CD4-positive, alpha-beta T cell treated with Interleukin-6 at 100 ng/mL for 8 hours (primary cell): Measurements from ENCODE around the gene FDCSP.
"Not testable (repeated sequence)": the region's sequence is repeated elsewhere in the genome, so short reads cannot be mapped to it uniquely, and the experiment has no call there.

ENCODE experiments used
- DNase-seq: peaks from one replicate; pipeline ENCODE4 v3.0.0-alpha.2; 2020; ENCODE audit warnings: mixed read lengths, low spot score

The FDCSP gene

DNA sequence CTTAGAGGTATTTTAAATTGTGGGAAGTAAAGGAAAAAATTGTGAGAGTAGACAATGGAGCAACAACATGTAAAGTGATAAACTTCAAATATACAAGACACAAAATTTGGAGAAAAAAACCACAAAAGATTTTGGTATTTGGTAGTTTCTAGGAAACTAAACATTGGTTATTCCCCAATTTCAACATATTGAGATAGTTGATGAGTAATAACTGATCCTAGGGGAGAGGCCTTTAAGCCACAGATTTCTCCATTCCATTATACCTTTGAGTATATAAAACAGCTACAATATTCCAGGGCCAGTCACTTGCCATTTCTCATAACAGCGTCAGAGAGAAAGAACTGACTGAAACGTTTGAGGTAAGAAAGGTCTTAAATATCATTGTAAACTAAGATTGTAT is at the start of gene FDCSP:
Gene FDCSP (plus strand): TSS at position 301 of the 400 bp plus-strand sequence. CDS start 5,071 bp downstream, outside the sequence.
- no peak for DNase-seq

DNA sequence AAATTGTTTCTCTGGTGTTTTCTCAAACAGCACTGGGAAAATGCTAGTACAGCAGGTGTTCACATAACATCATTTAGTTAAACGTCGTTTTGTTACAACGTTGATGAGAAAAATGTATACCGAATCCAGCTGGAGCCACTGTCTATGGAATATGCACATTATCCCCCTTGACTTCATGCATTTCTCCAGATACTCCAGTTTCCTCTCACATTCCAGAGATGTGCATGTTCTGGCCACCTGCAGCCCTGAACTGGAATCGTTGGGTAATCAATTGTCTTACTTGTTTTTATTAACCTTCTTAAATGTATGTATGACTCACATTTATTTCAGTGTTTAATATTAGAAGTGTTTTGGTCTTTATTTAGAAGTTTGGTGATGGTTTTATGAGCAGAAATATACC is 48.8 kb upstream of the FDCSP start:
- DNase-seq = no peak

DNA sequence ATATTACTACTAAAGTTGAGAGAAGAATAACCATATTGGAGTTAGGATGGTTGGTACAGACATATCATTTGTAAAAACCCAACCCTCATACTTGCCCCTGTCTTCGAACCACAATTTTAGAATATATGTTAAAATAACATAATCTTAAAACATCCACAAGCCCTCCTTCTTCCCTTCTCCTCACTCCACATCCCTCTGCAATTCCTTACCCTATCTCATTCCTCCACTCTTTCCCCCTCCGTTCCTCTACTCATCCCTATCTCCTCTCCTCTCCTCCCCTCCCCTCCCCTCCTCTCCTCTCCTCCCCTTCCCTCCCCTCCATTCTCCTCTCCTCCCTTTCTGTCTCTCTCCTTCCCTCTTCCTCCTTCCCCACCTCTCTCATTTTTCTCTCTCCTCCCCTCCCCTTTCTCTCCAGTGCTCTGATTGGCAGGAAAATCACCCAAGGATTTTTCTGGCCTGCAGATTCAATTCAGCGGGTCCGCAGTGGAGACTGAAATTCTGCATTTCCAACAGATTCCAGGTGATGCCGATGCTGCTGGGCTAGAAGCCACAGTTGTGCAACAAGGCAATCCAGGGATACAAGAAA is 47.8 kb upstream of the FDCSP start:
- DNase-seq = no peak

DNA sequence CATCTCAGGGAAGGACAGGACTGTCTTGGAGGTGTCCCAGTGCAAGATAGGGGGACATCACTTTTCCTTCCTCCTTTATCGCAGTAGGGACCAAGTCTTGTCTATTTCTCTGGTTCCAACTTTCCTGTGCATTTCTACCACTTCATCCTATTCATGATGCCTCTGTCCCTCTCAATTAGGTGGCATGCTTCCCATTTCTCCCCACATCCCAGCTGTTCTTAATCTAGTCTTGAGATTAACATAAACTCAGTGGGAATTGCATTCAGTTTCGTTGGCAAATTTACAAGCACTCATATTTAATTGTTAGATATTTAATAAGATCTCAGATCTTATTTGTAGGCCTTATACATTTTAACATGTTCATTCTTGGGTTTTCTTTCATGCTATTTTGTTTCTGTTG is 46.1 kb upstream of the FDCSP start:
- DNase-seq = no peak

DNA sequence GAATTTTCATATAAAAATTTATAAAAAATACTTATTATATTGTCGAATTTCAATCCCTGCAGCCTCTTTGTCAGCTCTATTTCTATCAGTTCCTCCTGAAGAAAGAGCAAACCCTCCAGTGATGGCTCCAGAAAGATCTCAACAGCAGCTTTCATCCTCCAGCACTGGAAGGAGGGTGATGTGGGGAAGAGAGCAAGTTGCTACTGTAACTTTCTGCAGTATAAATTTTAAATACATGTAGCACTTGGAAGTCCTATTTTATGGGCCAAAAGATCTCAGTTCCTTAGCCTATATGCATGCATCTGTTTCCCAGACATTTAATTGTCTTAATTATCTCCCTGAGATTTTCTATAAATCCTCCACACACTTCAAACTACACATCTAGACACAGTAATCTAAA is 44.1 kb upstream of the FDCSP start:
- DNase-seq = no peak

DNA sequence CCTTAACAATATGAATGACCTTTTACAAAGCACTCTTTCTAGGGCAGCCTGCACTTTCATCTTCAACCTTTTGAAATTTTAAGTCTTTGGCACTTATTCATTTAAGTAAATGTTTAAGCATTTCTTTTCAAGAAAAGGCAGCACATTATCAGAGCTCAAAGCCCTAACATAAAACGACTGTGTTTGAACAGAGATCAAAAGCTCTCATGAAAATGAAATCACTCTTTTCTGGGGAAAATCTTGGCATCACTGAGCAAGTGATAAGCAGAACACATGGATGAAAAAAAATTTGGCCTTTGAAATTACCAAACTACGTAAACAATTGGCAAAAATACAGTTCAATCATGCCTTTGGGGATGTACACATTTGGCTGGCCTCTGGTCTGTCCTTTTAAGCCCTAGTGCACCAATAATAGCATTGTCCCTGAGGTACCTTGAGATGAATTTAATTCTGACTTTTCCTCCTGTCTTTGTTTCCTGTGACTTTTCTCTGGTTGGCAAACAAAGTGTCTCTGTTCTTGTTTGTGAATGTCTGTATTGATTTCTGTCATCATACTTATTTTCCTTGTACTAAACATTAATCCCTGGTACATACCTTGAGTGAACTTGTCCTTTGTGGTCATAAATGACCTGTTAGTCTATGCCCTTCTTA is 43.3 kb upstream of the FDCSP start:
- DNase-seq = no peak

DNA sequence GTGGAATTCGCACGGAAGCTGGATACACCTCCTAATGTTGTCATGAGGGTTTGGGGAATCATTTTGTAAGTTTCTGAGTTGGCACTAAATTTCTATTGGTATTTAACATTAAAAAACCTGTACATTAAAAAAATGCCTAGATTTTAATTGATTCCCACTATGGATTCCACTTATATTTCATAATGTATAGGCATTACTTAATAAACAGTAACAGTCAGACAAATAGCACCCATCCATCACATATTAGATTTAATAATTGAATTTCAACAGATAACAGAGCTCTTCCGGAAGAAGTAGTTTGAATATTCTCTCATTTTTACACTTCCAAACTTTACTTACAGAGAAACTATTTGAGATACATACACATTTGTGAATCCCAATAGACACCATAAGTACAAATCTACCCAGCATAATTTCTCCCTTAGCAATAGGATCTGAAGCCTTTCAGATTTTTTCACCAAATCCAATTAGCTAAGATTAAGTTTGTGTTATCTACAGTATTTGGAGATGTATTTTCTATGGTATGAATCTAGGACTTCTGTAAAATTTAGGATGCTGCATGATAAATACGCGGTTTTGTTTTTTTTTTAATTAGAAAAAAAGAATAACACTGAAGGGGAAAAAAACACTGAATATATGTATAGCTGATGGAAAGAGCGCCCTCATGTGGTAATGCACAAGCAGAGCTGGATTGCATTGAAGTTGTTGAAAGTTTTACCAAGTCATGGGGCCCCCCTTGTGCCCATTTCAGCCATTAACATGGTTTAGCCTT is 42.6 kb upstream of the FDCSP start:
- peak; percentile 1 for DNase-seq

DNA sequence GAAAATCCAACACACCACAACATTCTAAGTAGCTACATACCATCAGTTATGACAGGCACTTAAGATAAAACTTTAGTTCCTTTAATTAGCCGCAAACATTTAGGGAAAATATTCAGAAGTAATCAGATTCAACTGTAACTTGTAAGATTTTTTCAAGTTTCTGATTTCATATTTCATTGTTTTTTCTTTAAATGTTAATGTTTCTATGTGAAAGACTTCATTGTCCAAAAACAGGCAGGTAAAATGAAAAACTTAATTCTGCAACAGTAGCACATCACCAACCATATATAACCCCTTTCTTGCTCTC is 42.0 kb upstream of the FDCSP start:
- DNase-seq = no peak

DNA sequence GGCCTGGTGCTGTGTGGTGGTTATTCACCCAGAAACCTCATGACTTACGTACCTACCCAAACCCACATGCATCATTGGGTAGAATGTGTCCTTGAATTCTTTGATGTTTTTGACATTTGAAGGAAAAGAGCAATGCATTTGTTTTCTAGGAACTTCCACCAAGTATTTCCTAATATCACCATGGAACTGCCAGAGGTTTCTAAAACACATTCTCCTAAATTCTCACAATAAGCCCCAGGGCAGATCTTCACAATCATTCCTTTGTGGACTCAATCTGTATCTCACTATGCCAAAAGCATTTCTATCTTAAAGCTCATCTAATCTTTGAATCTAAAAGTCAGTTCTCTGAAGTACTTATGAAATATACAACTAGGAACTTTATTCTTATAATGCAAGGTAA is 38.7 kb upstream of the FDCSP start:
- DNase-seq = no peak

DNA sequence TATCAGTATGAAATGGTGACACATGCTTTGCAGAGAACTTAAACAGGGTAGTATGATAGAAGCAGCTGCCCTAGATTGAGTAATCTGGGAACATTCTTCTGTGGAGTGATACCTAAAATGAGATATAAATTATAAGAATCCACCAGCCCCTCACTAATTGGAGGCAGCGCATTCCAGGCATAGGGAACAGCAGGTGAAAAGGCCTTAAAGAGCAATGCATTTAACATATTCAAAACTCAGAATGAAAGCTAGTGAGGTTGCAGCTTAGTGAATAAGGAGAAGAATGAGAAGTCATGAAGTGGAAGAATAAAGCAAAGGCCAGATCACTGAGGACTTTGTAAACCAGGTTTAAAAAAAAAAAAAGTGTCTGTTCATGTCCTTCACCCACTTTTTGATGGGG is 35.3 kb upstream of the FDCSP start:
- no peak for DNase-seq

DNA sequence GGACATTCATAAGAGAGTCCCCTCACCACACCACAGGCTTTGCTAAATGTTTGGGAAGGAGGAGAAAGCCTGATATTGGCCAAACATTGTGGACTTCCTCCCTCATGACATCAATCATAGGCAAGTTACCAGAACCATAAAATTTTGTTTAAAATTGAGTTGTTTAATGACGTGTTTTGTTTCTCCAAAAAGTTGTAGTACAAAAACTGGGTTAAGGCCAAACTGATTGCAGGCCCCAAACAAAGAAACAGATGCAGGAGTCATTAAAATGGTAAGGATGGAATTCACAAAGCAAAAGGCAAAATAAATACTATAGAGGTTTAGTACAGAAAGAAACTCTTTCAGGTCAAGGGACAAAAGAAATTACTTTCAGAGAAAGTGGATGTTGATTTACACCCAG is 34.3 kb upstream of the FDCSP start:
- no peak for DNase-seq

DNA sequence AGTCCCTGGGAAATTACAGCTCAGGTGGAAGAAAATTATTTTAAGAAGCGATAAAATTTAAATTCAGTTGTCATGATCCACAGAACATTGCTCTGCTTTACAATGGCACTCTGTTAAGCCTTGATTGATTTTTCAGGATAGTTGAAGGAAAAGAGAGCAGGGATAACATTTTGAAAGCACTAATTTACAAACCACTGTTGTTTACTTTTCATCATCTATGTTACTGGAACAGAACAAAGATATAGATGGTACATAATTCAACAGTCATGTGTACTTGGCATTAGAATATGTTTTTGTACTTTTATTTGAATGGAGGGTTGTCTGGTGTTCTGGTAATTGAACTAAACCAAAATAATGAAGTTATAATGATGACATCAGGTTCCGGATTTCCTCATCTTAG is 33.0 kb upstream of the FDCSP start:
- DNase-seq = no peak

DNA sequence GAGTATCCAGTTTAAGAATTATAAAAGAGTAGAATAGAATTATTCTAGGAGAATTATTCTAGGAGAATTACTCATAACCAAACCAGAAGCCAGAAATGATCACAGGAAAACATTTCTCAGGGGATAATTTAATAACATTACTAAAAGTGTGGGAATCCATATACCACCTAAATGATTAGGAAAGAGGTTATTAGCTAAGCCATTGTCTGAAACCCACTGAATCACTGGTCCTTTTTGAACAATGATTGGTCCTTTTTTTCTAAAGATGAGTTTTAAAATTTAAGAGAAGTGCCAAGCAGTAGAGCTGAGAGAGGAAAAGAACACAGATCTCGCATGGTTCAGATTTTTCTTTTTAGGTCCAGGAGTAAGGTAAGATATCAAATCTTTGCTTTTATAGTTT is 30.5 kb upstream of the FDCSP start, which contains the start of gene ODAM:
Gene ODAM (plus strand): TSS at position 301 of the 400 bp plus-strand sequence. CDS start 819 bp downstream, outside the sequence.
- no peak for DNase-seq

DNA sequence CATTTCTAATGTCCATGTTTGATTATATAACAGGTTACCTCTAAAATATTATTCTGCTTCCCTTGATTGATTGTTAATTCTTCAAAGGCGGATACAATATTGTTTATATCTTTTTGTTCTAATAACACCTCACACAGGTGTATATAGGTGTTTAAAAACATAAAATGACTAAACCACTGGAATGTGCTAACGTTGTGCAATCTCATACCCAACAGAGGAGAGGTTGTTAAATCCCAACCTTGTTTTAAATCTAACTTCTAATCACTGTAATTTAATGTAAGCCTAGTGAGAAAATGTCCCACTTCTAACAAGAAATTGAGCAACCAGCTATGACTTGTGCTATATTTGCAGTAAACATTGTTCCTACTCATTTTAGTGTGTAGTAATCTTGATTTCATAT is 29.1 kb upstream of the FDCSP start:
- no peak for DNase-seq

DNA sequence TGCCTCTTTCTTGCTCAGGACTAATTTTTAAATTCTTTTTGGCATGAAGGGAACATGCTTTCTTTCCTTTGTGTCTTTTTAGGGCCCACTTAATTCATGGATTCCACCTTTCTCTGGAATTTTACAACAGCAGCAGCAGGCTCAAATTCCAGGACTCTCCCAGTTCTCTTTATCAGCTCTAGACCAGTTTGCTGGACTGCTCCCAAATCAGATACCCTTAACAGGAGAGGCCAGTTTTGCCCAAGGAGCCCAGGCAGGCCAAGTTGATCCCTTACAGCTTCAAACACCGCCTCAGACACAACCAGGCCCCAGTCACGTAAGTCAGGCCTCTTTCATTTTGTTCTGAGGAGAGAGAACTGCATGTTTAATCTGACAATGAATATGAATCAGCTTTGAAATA is 28.1 kb upstream of the FDCSP start:
- DNase-seq = no peak

DNA sequence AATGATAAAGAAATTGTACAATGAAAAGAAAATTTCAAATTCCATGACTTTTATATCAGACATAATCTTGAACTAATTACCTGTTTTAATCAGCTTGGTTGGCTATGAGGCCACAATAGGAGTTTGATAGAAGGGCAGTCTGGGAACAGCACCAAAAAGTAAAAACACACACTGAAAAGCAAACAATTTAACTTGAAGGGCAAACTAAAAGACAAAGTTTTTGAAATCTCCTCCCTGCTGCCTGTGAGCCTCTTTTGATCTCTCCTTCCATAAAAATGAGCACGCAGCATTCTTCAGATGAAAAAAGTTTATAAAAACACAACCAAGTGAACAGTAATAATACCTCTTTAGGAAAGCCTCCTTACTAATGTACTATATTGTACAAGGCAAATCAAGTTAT is 22.3 kb upstream of the FDCSP start:
- no peak for DNase-seq

DNA sequence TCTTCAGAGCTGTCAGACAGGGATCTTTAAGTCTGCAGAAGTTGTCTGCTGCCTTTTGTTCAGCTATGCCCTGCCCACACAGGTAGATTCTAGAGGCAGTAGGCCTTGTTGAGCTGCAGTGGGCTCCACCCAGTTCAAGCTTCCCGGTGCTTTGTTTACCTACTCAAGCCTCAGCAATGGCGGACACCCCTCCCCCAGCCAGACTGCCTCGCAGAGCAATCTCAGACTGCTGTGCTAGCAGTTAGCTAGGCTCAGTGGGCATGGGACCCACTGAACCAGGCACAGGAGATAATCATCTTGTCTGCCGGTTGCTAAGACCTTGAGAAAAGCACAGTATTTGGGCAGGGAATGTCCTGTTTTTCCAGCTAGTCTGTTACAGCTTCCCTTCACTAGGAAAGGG is 13.2 kb upstream of the FDCSP start:
- DNase-seq = not testable (repeated sequence)

DNA sequence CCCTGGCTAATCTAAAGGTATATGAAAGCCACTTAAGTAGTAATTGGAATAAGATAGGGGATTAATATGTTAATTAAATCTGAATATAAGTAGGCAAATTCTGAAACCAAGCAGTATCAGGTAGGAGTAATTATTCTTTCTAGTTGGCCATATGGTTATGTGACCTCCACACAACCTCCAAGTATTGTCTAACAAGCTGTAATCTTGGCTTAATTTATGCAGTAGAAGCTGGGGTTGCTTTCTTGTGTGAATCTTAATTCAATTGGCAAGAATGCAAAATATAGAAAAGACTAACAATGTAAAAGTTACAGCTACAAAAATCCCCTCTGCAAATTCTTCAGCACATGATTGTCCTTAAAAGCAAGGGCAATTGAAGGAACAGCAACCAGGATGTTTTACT is 9.8 kb upstream of the FDCSP start:
- not testable (repeated sequence) for DNase-seq

DNA sequence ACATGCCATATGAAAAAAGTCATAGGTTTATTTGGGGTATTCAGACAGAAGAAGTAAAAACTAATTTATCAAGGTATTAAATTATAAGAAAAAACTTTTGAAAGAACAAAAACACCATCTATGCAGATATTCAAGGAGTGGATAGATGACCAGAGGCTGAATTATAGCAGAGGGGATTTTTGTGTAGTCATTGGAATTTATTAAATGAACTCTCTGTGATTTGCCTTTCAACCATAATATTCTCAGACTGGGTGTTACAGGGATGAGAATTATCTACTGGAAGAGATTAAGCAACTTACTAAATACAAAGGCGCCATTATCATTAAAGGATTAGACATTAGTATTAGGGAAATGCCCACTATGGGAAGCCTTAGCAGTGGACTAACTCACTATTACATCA is 9.4 kb upstream of the FDCSP start:
- DNase-seq = not testable (repeated sequence)

DNA sequence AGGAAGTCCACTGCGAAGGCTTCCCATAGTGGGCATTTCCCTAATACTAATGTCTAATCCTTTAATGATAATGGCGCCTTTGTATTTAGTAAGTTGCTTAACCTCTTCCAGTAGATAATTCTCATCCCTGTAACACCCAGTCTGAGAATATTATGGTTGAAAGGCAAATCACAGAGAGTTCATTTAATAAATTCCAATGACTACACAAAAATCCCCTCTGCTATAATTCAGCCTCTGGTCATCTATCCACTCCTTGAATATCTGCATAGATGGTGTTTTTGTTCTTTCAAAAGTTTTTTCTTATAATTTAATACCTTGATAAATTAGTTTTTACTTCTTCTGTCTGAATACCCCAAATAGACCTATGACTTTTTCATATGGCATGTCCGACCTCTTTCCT is 4.5 kb upstream of the FDCSP start:
- DNase-seq = not testable (repeated sequence)

DNA sequence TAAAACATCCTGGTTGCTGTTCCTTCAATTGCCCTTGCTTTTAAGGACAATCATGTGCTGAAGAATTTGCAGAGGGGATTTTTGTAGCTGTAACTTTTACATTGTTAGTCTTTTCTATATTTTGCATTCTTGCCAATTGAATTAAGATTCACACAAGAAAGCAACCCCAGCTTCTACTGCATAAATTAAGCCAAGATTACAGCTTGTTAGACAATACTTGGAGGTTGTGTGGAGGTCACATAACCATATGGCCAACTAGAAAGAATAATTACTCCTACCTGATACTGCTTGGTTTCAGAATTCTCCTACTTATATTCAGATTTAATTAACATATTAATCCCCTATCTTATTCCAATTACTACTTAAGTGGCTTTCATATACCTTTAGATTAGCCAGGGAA is 4.1 kb upstream of the FDCSP start:
- DNase-seq = not testable (repeated sequence)

DNA sequence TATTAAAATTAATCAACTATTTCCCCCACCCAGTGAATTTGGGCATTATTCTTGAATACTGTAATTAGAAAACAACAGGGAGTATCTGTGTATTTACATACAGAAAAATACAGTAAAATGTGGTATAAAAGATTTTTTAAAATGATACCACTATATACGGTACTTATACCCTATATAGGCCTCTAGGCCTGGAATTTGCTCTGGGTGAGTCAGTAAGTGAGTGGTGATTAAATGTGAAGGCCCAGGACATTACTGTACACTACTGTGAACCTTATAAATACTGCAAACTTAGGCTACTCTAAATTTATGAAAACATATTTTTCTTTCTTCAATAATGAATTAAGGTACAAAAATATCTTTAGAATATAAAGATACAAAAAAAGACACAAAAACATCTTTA is 10.2 kb downstream of the FDCSP start:
- DNase-seq = no peak

DNA sequence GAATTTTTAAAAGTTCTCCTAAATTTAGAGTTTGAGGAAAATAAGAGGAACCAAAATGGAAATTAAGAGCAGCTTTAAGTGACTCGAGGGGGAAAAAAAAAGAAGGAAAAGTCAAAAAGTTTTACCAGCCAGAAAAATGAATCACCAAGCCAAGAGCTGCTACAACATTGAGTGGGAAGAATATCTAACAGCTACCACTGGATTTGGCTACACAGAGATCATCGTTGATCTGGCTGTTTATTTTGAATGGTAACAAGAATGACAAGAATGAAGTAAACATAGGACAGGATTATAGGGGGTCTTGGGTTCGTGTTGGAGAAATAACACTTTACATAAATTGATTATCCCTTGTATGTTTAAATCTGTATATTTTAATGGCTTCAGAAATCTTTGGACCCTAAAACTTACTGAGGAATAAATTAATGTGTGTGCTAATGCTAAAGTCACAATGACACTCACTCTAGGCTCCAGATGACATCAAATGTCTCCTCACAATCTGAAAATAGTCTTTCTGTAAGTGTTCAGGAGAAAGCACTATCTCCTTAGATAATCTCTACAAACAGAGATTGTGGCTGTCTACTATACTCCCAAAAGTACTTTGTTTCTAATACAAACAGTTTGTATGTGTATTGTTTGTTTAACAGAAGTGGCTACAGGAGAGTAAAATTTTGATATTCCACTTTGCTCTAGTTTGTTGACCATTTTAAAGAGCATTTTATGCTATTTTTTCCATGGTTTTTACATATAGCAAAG is 13.4 kb downstream of the FDCSP start:
- no peak for DNase-seq
